GM10248 (cell line): ENCODE results near the gene TMEM9B.
"Not testable (repeated sequence)": the region's sequence is repeated elsewhere in the genome, so short reads cannot be mapped to it uniquely, and the experiment has no call there.

Experiments
- CTCF ChIA-PET: fragments of 300-600 bp; sonication (Branson Sonifier 250); formaldehyde crosslinking; extraction: SDS; loops from one replicate; lab custom pipeline; 2021; ENCODE audit warnings: antibody characterized with exemption; lab: Yijun Ruan, JAX
- POLR2A ChIA-PET: fragments of 350-650 bp; sonication (Branson Sonifier 250); formaldehyde crosslinking; extraction: SDS; loops from one replicate; lab custom pipeline; 2020; ENCODE audit warnings: antibody characterized with exemption; lab: Yijun Ruan, JAX
- DNase-seq: peaks from one replicate; pipeline ENCODE4 v3.0.0; 2012; ENCODE audit errors: extremely low spot score
- CTCF ChIP-seq: IDR thresholded peaks from 2 replicates; pipeline ENCODE4 v1.5.1; 2012; ENCODE audit warnings: mild to moderate bottlenecking, low read depth; ENCODE audit errors: extremely low read depth, missing control alignments, control extremely low read depth

TMEM9B gene

GRCh38 chr11:8947230-8947943 lies 16.9 kb downstream of the TMEM9B start:
- DNase-seq, result no peak
- ChIA-PET POLR2A (no interaction called here), CTCF (interaction anchor here (1.1 to 13.3 kb wide), 5 partner anchors 9 to 33 kb away, joined by 3 to 102 read pairs (median 6); no protein-coding TSS in a partner anchor)
- TF ChIP-seq CTCF, result no peak

GRCh38 chr11:8942518-8943066 lies 21.6 kb downstream of the TMEM9B start, which contains the start of gene ASCL3:
Gene ASCL3, minus strand, starts transcription at chr11:8943016. Its CDS starts 4,855 bp downstream, at chr11:8938161.
- ChIA-PET POLR2A (no interaction called here), CTCF (interaction anchor here (1.2 to 13.3 kb wide), 3 partner anchors 15 to 73 kb away, joined by 3 to 102 read pairs (median 3); no protein-coding TSS in a partner anchor)
- DNase-seq, result no peak
- no peak for TF ChIP-seq CTCF

GRCh38 chr11:8941341-8942103 lies 22.7 kb downstream of the TMEM9B start:
- CTCF ChIA-PET, result interaction anchor here (1.2 to 13.3 kb wide), 4 partner anchors 9 to 74 kb away, joined by 3 to 102 read pairs (median 4); no protein-coding TSS in a partner anchor
- POLR2A ChIA-PET, result no interaction called here
- DNase-seq, result no peak
- TF ChIP-seq CTCF, result no peak

GRCh38 chr11:8937659-8938058 lies 26.6 kb downstream of the TMEM9B start:
- DNase-seq, result no peak
- CTCF ChIA-PET, result interaction anchor here (1.4 to 2.1 kb wide), 4 partner anchors 10 to 200 kb away, joined by 4 to 13 read pairs (median 6); no protein-coding TSS in a partner anchor
- POLR2A ChIA-PET, result no interaction called here
- TF ChIP-seq CTCF, result no peak

- POLR2A ChIA-PET, result no interaction called here
- no peak for TF ChIP-seq CTCF
- CTCF ChIA-PET, result interaction anchor here (1.4 to 2.1 kb wide), 4 partner anchors 10 to 200 kb away, joined by 4 to 13 read pairs (median 6); no protein-coding TSS in a partner anchor
- DNase-seq, result peak; percentile 57
Measured at GRCh38 chr11:8937159-8937558, 27.1 kb downstream of the TMEM9B start.

- DNase-seq, POLR2A ChIA-PET: not testable (repeated sequence)
- CTCF ChIA-PET, result interaction anchor here (1.4 to 2.1 kb wide), 2 partner anchors 9 to 24 kb away, joined by 4 to 12 read pairs; no protein-coding TSS in a partner anchor
Measured at GRCh38 chr11:8935789-8936188, 28.5 kb downstream of the TMEM9B start.
